NOMO-1 treated with DMSO at 0.1 percent for 48 hours (cell line): Measurements from ENCODE around the gene ITPKC.

Experiments
- DNase-seq: peaks from one replicate; lab custom pipeline; 2025; ENCODE audit not compliant: unreplicated experiment; lab: John Stamatoyannopoulos, UW

Gene ITPKC

DNA sequence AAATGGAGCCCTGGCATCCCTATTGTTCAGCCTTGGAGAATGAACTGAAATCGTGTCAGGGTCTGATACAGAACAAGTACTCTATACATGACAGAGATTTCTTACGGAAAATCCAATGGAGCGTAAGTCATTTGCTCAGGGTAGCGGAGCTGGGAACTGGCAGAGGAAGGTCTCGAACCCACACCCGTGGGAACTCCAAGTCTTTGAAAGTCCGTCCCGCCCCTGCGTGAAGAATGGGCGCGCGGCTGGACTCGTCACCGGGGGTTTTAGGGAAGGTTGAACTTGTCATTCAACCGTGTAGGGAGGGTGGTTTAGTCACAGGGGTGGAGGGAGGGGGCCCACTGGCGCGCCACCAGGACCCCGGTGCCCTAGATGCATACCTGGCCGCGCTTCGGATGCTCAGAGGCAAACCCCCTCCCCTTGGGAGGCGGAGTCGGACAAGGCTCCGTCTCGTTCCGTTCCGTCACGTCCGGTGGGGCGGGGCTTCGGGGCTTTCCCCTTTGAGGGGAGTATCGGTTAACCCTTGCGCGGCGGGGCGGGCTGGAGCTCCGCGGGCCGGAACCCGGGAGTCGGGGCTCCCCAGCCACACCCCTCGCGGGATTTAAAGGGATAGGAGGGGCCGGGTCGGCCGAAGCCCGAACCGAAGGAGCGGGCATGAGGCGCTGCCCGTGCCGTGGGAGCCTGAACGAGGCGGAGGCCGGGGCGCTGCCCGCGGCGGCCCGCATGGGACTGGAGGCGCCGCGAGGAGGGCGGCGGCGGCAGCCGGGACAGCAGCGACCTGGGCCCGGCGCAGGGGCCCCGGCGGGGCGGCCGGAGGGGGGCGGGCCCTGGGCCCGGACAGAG lies at the start of gene ITPKC, which contains the start of gene COQ8B:
ITPKC (plus strand) TSS at position 631 of the 843 bp plus-strand sequence; CDS start at position 655, 24 bp downstream.
COQ8B (minus strand) TSS at position 405 of the 843 bp plus-strand sequence. CDS start 2,254 bp downstream, outside the sequence.
- DNase-seq = peak; percentile 87

- no peak for DNase-seq
Measured at GRCh38 chr19:40667602-40668001, 49.3 kb upstream of the ITPKC start.

DNA sequence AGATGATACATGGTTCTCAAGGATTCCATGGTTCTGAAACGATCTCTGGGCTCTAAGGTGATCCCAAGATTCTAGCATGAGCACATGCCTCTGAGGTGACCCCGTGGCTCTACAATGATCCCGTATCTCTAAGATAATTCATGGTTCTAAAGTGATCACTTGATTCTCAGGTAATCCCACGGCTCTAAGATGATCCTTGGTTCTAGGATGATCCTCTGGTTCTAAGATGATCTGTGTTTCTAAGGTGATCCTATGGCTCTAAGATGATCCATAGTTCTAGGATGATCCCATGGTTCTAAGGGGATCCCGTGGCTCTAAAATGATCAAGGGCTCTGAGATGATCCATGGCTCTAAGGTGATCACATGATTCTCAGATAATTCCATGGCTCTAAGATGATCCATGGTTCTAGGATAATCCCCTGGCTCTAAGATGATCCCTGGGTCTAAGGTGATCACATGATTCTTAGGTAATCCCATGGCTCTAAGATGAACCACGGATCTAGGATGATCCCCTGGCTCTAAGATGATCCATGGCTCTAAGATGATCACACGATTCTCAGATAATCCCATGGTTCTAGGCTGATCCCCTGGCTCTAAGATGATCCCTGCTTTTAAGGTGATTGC lies 47.8 kb upstream of the ITPKC start:
- DNase-seq = no peak

DNA sequence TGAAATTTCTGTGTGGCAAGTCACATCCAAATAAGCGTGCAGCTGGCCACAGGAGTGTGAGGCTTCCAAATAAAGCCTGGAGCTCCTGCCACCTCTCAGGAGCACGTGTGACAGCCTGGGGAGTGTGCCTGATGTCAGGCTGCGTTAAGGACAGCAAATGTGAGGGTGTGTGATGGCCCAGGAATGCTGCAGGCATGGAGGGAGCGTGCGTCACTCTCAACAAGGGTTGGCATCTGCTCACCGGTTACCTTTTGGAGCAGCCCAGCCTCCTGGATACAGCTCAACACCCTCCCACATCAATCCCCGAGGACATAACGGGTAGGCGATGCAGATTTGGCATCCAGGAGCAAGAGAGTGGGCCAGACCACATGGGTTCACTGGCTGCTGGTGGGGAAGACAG lies 45.5 kb upstream of the ITPKC start:
- no peak for DNase-seq

GRCh38 chr19:40672038-40672437 lies 44.9 kb upstream of the ITPKC start:
- DNase-seq = no peak

DNA sequence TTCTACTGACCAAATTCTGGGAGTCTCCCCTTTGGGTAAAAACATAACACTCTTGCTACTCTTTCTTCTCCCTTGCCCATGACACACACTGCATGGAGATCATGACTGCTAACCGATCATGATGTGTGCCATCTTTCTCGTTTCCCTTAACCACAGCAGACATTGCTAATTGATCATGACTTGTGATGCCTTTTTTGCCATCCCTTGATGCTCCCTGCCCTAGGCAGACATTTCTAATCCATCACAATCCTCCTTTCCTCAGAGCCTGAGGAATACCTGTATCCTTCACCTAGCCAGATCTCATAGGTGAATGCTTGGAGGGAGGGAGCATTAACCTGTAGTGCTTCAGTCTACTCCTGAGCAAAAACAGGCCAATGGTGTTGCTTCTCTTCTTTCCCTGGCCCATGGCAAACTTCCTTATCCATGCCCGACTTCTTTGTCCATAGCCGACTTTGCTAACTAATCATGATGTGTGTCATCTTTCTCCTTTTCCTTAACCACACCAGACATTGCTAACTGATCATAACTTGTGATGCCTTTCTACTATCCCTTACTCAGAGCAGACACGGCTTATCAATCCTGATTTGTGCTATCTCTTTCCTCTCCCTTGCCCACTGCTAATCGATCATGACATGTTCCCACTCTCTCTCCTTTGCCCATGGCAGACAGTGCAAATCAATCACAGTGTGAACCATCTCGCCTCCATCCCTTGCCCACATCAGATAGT lies 44.2 kb upstream of the ITPKC start:
- no peak for DNase-seq

DNA sequence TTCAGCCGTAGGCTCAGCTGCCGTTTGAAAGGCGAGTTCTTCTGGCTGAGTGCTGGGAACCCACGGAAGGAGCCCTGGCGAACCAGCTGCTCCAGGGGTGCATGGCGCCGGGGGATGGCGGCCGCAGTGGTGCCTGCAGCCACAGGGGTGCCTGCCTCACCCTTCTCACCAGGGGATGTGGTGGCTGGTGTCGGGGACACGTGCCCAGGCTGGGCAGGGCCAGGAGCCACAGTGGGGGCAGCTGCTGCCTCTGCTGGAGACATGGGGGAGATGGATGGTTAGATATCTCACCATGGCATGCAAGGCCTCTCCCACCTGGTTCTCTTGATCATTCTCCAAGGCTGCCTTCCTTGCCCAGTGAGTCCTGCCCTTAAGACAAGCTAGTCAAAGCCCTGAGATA lies 43.5 kb upstream of the ITPKC start:
- no peak for DNase-seq

- DNase-seq = no peak
Measured at GRCh38 chr19:40674291-40674690, 42.6 kb upstream of the ITPKC start.

DNA sequence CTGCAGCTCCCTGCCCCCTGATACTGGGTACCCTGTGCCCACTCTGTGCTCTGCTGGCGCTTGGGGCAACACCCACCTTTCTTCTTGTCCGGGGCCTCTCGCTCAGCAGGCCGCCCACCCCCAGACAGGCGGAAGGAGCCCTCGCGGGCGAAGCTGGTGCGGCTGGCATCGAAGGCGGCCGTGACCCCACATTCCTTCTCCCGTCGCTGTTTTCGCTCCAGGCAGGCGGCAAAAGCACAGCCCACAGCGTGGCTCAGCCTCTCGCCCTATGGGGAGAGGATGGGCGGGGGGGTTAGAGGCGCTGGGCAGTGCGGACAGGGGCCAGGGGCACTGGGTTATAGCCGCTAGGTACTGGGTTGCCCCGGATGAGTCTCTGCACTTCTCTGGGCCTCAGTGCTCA lies 39.8 kb upstream of the ITPKC start:
- DNase-seq = no peak

DNA sequence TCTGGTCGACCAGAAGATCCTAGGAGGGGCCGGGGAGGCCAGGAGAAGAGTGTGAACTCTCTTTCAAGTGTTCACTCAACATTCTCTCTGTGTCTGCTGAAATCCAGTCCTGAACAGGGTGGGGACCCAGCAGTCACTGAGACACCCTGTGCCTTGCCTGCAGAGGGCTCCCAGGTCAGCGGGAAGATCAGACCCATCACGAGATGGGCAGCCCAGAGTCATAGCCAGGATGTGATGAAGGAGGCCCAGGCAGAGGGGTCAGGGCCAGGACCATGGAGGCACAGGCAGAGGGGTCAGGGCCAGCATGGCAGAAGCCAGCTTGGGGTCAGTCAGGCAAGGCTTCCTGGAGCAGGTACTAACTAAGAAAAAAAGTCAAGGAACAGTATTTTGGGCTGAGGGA lies 35.9 kb upstream of the ITPKC start:
- DNase-seq = no peak

DNA sequence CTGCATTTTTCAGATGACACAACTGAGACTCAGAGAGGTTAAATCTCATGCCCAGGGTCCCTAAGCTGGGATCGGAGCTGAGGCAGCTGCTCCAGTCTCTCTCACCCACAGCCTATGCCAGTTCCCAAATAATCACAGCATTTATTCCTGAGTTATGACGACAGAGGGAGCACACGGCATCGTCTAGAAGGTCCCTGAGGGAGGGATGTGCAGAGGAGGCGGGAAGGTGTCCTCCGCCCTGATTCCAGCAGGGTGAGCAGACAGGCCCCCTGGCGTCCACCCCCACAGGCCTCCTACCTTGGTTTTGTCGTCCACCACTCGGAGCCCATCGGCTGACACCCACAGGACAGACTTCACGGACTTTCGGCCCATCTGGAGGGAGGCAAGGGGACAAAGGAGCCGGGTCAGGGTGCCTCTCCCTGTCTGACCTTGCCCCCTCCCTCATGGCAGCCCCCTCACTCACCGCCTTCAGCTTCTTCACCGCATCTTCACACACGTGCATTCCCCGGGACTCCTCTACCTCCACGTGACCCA lies 34.4 kb upstream of the ITPKC start:
- DNase-seq = no peak

- DNase-seq = no peak
Measured at GRCh38 chr19:40683437-40683836, 33.5 kb upstream of the ITPKC start.

GRCh38 chr19:40684280-40684679 lies 32.6 kb upstream of the ITPKC start:
- DNase-seq = no peak

GRCh38 chr19:40685016-40685526 lies 31.8 kb upstream of the ITPKC start:
- DNase-seq = no peak

- no peak for DNase-seq
Measured at GRCh38 chr19:40685563-40685962, 31.3 kb upstream of the ITPKC start.

DNA sequence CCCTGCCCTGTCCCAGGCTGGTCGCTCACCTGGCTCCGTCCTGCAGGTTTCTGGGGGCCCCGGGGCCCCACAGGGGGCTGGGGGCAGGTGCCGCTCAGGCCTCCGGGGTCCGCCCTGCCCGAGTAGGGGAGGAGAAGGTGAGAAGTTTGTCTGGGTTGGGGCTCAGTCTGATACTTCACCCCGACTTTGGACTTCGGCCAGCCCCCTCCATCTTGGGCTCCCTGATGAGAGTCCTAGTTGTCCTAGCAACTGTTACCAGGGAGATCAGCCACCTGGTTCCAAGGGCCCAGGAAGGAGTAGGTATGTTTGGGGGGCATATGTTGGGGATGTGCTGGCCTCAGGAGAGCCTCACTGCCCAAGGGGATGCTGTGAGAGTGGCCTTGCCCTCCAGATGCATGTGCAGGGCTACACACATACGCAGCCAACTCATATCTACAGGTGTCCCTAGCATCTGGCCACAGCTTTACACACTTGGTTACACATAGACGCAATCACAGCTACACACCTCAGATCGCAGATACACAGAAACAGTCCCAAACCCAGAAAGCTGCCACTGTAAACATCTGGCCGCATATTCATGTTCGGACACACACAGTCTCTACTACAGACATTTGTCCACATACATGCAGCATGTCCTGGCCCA lies 29.9 kb upstream of the ITPKC start:
- DNase-seq = no peak

GRCh38 chr19:40687525-40688016 lies 29.3 kb upstream of the ITPKC start:
- DNase-seq = peak; percentile 3

GRCh38 chr19:40688309-40688708 lies 28.6 kb upstream of the ITPKC start:
- DNase-seq = no peak

DNA sequence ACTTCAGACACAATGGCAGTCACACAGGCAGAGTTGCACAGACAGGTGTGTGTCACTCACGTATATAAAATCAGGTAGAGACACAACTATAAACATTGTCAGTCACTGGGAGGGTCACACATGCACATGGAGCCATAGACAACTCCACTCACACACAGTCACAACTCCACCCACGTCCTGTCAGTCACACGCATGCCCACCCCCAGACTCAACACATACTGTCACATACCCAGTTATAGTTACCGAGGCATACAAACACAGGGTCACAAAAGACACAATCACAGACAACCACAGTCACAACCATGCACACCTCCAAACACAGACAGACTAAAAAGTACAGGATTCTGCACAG lies 27.9 kb upstream of the ITPKC start:
- DNase-seq = no peak

GRCh38 chr19:40689339-40690049 lies 27.4 kb upstream of the ITPKC start:
- no peak for DNase-seq
